Measurements from ENCODE around the gene CENPE.

The CENPE gene

GRCh38 chr4:103123114-103123513 is 75.0 kb downstream of the CENPE start:
- DNase-seq (ENCODE audit: low spot score), result no peak

GRCh38 chr4:103118166-103118565 is 80.0 kb downstream of the CENPE start:
- DNase-seq (ENCODE audit: low spot score), result no peak

GRCh38 chr4:103111598-103111997 is 86.5 kb downstream of the CENPE start:
- no peak for DNase-seq (ENCODE audit: low spot score)

GRCh38 chr4:103108542-103108941 is 89.6 kb downstream of the CENPE start:
- DNase-seq (ENCODE audit: low spot score), result no peak

GRCh38 chr4:103105558-103106356 is 92.4 kb downstream of the CENPE start:
- DNase-seq (ENCODE audit: low spot score), result no peak

GRCh38 chr4:103104886-103105285 is 93.3 kb downstream of the CENPE start:
- DNase-seq (ENCODE audit: low spot score), result no peak

- no peak for DNase-seq (ENCODE audit: low spot score)
Measured at GRCh38 chr4:103100691-103101090, 97.5 kb downstream of the CENPE start.

- peak; percentile 94 for DNase-seq (ENCODE audit: low spot score)
Measured at GRCh38 chr4:103099691-103100392, 98.3 kb downstream of the CENPE start, which contains the start of gene BDH2. BDH2 (minus strand) TSS chr4:103099834; CDS start chr4:103096254, 3,580 bp downstream.

GRCh38 chr4:103098756-103099440 is 99.2 kb downstream of the CENPE start:
- DNase-seq (ENCODE audit: low spot score), result peak; percentile 7

- DNase-seq (ENCODE audit: low spot score), result no peak
Measured at GRCh38 chr4:103098341-103098740, 99.8 kb downstream of the CENPE start.

- no peak for DNase-seq (ENCODE audit: low spot score)
Measured at GRCh38 chr4:103097112-103097511, 101.0 kb downstream of the CENPE start.

GRCh38 chr4:103095080-103095479 is 103.1 kb downstream of the CENPE start:
- DNase-seq (ENCODE audit: low spot score), result no peak

GRCh38 chr4:103092245-103092644 is 105.9 kb downstream of the CENPE start:
- peak; percentile 10 for DNase-seq (ENCODE audit: low spot score)

GRCh38 chr4:103091601-103092223 is 106.4 kb downstream of the CENPE start:
- DNase-seq (ENCODE audit: low spot score), result peak; percentile 93

GRCh38 chr4:103089481-103089880 is 108.7 kb downstream of the CENPE start:
- DNase-seq (ENCODE audit: low spot score), result no peak

GRCh38 chr4:103086551-103086950 is 111.6 kb downstream of the CENPE start:
- no peak for DNase-seq (ENCODE audit: low spot score)

GRCh38 chr4:103085555-103086196 is 112.5 kb downstream of the CENPE start:
- no peak for DNase-seq (ENCODE audit: low spot score)

- no peak for DNase-seq (ENCODE audit: low spot score)
Measured at GRCh38 chr4:103079621-103080020, 118.5 kb downstream of the CENPE start.

- no peak for DNase-seq (ENCODE audit: low spot score)
Measured at GRCh38 chr4:103076747-103077347, 121.3 kb downstream of the CENPE start, which contains the start of gene SLC9B2. SLC9B2 (minus strand) TSS chr4:103076761; CDS start chr4:103067550, 9,211 bp downstream.

GRCh38 chr4:103075894-103076746 is 122.0 kb downstream of the CENPE start:
- DNase-seq (ENCODE audit: low spot score), result peak; percentile 79
